Fibroblast of the aortic adventitia (primary cell): ENCODE measurements around the gene DNMT3B. TPM values are rescaled to one million over a fixed set of nuclear protein-coding genes. Genes with fewer than 3 reads are reported as not detected.
A peak's percentile ranks its signal among the peaks of the same experiment; 100 is the strongest.

ENCODE experiments used
- DNase-seq: peaks from one replicate; pipeline ENCODE4 v3.0.0-alpha.2; 2010; ENCODE audit warnings: low read depth
- H3K4me3 ChIP-seq: 2 replicates; pipeline ENCODE4 v1.5.1; 2011; ENCODE audit warnings: low read depth, mild to moderate bottlenecking, control low read depth, low read length, moderate library complexity
- total RNA-seq: library from RNA; depleted of rRNA; stranded (reverse); fragments of >200 nt; gene quantifications from 2 replicates; pipeline ENCODE4 v1.2.3, GENCODE V29; 2012; ENCODE audit warnings: low replicate concordance
- TF ChIP-seq, protein P1 (sequence below): IDR thresholded peaks from 2 replicates; pipeline ENCODE4 v1.5.1; 2011; ENCODE audit warnings: mild to moderate bottlenecking, low read length, control low read depth, inconsistent platforms; ENCODE audit not compliant: insufficient read depth

The DNMT3B gene
- total RNA-seq, 1 donor = 3.3 TPM

- DNase-seq = no peak
- TF ChIP-seq, protein P1, sequence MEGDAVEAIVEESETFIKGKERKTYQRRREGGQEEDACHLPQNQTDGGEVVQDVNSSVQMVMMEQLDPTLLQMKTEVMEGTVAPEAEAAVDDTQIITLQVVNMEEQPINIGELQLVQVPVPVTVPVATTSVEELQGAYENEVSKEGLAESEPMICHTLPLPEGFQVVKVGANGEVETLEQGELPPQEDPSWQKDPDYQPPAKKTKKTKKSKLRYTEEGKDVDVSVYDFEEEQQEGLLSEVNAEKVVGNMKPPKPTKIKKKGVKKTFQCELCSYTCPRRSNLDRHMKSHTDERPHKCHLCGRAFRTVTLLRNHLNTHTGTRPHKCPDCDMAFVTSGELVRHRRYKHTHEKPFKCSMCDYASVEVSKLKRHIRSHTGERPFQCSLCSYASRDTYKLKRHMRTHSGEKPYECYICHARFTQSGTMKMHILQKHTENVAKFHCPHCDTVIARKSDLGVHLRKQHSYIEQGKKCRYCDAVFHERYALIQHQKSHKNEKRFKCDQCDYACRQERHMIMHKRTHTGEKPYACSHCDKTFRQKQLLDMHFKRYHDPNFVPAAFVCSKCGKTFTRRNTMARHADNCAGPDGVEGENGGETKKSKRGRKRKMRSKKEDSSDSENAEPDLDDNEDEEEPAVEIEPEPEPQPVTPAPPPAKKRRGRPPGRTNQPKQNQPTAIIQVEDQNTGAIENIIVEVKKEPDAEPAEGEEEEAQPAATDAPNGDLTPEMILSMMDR = no peak
Observed at GRCh38 chr20:32741151-32741550, 21.0 kb upstream of the DNMT3B start.

DNA sequence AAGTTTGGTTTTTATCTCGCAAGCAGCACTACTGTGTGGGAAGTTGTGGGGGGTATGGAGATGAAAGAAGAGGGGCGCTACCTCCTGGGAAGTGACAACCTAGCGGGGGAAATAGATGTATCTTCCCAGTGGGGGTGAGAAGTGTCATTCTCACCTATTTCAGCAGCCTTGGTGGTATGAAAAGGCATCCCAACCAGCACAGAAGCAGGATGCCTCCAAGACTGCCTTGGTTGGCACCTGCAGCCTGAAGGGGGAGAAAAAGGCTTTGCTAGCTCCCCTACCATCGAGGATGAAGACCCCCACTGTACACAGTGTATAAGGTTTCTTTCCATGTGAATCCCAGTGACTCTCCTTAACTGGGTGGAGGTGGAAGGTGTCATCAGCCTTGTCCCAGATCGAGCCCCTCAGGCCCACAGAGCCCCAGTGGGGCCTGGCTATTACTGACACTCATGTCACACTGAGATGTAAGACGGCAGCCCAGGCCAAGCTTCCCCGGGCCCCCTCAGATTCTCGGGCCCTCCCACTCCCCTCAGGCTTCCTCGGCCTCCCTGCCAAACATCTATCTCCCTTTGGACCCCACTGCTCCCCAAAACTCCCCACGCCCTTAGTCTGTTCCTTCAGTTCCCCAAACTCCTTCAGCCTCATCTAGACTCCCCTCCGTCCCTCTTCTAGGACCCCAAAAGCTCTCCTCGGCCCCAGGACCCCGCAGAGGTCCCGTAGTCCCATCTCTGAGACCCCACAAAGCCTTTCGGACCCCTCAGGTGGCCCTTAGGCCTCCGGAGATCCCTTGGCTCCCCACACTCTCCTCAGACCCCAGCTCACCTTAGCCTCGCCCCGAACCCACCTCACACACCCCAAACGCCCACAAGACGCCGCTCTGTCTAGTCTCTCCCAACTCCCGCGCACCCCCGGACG, 19.6 kb upstream of the DNMT3B start:
- TF ChIP-seq, protein P1 = no peak
- peak overlapping the region; percentile 80 for H3K4me3 ChIP-seq
- DNase-seq = no peak

More at GRCh38 chr20:32741151-32741550, 21.0 kb upstream of the DNMT3B start:
- no peak overlapping the region for H3K4me3 ChIP-seq

- H3K4me3 ChIP-seq = peak within 1 kb of the TSS; percentile 80
- DNase-seq = peak; percentile 50
- TF ChIP-seq, protein P1 = no peak
Observed at GRCh38 chr20:32743237-32744112, 18.7 kb upstream of the DNMT3B start, which contains the start of gene COMMD7. Gene COMMD7 (minus strand): TSS chr20:32743467. CDS start chr20:32743391, 76 bp downstream.

- no peak overlapping the region for H3K4me3 ChIP-seq
- TF ChIP-seq, protein P1 = no peak
- DNase-seq = no peak
Observed at GRCh38 chr20:32749914-32750637, 12.1 kb upstream of the DNMT3B start.

- TF ChIP-seq, protein P1 = no peak
- DNase-seq = no peak
- no peak overlapping the region for H3K4me3 ChIP-seq
Observed at GRCh38 chr20:32751293-32751692, 10.9 kb upstream of the DNMT3B start.
